ENCODE measurements around the gene MAP10.

Gene MAP10, protein sequence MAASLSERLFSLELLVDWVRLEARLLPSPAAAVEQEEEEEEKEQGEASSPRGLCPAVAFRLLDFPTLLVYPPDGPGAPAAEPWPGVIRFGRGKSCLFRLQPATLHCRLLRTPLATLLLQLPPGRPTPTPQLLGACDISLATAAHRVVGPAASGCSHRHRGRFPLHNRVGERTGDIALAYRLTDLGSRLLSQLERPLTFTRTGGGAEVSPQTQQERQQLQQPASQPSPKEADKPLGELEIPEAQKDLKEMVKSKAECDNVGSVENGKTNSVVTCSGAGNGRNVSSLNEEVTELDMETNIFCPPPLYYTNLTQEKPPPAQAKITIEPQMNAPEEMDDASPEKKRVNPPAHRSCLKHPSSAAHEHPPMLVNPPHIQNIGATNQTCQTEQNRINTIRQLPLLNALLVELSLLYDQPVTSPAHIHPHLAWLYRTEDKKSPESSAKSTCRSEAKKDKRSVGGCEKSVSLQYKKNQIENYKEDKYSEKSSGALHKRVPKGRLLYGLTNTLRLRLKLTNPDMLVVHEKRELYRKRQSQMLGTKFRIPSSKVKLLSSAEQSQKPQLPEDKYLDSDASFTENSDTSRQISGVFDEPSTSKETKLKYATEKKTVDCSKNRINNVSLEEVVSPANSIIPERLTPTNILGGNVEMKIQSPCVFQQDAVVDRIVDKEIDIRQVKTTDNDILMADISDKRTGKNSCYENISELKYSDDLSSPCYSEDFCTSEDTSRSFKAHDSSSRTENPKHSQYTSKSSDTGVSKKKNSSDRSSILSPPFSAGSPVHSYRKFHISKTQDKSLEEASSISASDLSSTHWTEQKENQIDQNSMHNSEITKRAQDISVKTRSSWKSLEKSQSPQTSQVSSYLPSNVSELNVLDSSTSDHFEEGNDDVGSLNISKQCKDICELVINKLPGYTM

DNA sequence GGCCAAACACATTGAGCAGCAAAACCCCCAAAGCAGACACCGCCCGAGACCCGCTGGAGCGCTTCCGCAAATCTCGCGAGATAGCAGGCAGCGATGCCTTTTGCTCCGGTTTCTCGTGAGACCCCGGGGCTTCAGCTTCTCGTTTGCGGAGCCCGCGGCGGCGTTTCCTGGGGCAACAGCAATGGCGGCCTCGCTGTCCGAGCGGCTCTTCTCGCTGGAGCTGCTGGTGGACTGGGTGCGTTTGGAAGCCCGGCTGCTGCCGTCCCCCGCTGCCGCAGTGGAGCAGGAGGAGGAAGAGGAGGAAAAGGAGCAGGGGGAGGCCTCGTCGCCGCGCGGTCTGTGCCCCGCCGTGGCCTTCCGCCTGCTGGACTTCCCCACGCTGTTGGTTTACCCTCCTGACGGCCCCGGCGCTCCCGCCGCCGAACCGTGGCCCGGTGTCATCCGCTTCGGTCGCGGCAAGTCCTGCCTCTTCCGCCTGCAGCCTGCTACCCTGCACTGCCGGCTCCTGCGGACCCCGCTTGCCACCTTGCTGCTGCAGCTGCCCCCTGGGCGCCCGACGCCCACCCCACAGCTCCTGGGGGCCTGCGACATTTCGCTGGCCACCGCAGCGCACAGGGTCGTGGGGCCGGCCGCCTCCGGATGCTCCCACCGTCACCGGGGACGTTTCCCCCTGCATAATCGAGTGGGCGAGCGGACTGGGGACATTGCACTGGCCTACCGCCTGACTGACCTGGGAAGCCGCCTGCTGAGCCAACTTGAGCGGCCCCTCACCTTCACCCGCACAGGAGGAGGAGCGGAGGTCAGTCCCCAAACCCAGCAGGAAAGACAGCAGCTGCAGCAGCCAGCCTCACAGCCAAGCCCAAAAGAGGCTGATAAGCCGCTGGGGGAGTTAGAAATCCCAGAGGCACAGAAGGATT, at the start of gene MAP10:
TSS of gene MAP10 (plus strand) at position 148 of the 917 bp plus-strand sequence. CDS start at position 182, 34 bp downstream.
- Histone ChIP-seq H3K4me1 (ENCODE audit: insufficient read depth, low read length) (no peaks in the 10 kb centered on the region), H3K27me3 (ENCODE audit: insufficient read depth, low read length) (no peaks in the 10 kb centered on the region), H2AFZ (ENCODE audit: low read depth, low read length) (no peak within 1 kb of the TSS), H3K36me3 (ENCODE audit: insufficient read depth, low read length) (no peaks in the 10 kb centered on the region), H3K9me3 (ENCODE audit: low read length) (no peaks in the 10 kb centered on the region), H3K4me3 (ENCODE audit: low read length) (no peak within 1 kb of the TSS)

DNA sequence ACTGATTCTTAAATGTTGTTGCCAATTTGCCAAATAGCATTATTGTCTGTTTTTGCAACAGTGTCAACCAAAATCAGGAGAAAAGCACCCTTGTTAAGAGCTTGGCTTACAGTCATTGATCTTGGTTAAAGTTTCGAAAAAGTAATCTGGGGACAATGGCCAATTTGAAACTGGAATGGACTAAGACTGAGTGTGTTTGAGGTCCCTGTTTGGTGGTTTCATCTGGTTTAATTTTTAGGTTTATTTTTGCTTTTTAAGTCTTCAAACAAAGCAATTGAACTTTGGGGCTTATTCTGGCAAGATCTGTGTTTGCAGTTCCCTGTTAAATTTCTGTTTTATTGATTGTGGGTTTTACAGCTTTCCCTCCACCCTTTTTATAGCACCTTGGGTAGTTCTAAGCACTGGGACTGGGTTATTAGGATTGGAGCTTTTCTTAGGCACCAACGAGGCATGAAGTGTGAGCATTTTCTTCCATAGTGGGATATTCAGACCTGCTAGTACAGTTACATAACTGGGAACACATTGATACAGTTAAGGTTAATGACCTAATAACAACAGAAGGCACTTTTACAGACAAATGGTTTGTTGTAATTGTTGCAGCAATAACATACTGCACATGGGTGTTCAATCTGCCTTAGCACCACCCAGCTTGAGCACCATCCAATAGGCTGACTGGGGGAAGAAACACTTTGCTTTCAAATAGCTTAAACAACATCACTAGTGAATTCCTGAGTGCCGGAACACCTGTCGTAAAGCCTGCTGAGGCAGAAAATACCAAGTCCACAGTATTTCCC, 40.6 kb upstream of the MAP10 start:
- Histone ChIP-seq H3K4me3 (ENCODE audit: low read length) (no peak overlapping the region), H3K9me3 (ENCODE audit: low read length) (peaks cover 5% of the 10 kb centered on the region), H3K27me3 (ENCODE audit: insufficient read depth, low read length) (no peaks in the 10 kb centered on the region), H3K4me1 (ENCODE audit: insufficient read depth, low read length) (no peaks in the 10 kb centered on the region), H2AFZ (ENCODE audit: low read depth, low read length) (no peak overlapping the region), H3K36me3 (ENCODE audit: insufficient read depth, low read length) (no peaks in the 10 kb centered on the region)

DNA sequence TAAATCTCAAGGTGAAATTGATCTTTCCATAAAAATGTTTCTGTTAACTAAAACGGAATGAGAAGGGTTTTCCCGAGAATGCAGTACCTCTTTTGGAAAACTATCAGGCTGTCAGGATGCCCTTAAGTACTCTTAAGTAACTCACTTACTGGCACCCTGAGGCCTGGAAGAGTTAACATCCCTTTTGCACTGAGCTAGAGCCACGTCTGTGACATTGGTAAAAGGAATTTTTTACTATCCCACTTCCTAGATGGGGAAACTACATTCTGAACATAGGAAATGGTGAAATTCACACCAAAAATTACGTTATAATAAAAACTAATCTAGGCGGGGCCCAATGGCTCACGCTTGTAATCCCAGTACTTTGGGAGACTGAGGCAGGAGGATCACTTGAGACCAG, 39.7 kb upstream of the MAP10 start:
- no peaks in the 10 kb centered on the region for H3K36me3 ChIP-seq (ENCODE audit: insufficient read depth, low read length)
- H3K4me1 ChIP-seq (ENCODE audit: insufficient read depth, low read length): peaks cover 2% of the 10 kb centered on the region
- no peak overlapping the region for H2AFZ ChIP-seq (ENCODE audit: low read depth, low read length)
- H3K4me3 ChIP-seq (ENCODE audit: low read length): no peak overlapping the region
- H3K27me3 ChIP-seq (ENCODE audit: insufficient read depth, low read length): no peaks in the 10 kb centered on the region
- H3K9me3 ChIP-seq (ENCODE audit: low read length): no peaks in the 10 kb centered on the region

DNA sequence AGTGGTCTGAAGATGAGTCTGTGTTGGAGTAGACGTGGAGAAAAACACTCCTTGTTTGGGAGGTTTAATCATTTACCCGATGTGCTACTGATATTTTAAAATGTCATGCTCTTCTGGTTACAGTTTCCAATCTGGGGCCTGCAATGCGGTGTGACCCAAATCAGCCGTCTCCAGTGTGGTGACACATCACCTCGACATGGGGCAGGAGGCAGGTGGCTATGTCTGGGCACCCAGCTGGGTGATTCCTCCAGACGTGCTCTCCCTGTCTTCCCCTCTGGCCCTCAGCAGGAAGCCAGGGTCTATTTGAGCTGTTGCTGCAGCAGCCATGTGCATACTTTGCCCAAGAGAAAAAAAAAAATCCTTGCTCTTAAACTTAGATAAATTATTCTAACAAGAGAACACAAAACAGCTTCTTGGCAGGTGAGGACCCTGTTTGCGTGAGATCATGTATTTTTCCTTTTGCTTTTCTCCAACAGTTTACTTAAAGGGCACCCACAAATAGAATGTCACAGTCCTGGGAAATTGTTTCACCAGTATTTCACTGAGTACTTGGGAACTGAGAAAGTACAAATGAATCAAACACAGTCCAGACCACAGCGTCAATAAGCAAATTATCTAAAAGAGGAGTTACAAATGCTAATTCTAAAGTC, 38.9 kb upstream of the MAP10 start:
- Histone ChIP-seq H3K4me3 (ENCODE audit: low read length) (no peak overlapping the region), H3K36me3 (ENCODE audit: insufficient read depth, low read length) (no peaks in the 10 kb centered on the region), H3K4me1 (ENCODE audit: insufficient read depth, low read length) (peaks cover 2% of the 10 kb centered on the region), H3K27me3 (ENCODE audit: insufficient read depth, low read length) (no peaks in the 10 kb centered on the region), H2AFZ (ENCODE audit: low read depth, low read length) (no peak overlapping the region), H3K9me3 (ENCODE audit: low read length) (no peaks in the 10 kb centered on the region)

DNA sequence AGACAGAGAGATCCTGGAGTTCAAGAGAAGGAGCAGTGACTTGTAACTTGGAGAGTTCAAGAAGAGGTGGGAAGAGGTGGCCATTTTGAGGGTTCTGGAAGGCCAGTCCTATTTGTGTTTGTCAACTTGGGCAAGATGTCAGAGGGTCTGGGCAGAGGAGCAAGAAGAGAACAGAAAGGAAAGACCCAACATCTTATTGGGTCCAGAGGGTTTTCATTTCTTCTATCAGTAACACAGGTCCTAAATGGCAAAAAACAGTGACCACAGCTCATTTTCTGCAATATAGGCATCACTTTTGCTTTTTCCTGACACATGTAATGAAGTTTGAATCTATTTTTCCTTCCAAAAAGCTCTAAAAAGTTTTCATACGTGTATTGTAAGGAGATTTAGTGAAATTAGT, 38.3 kb upstream of the MAP10 start:
- Histone ChIP-seq H3K4me3 (ENCODE audit: low read length) (no peak overlapping the region), H3K27me3 (ENCODE audit: insufficient read depth, low read length) (no peaks in the 10 kb centered on the region), H3K4me1 (ENCODE audit: insufficient read depth, low read length) (peaks cover 2% of the 10 kb centered on the region), H3K36me3 (ENCODE audit: insufficient read depth, low read length) (no peaks in the 10 kb centered on the region), H3K9me3 (ENCODE audit: low read length) (no peaks in the 10 kb centered on the region), H2AFZ (ENCODE audit: low read depth, low read length) (no peak overlapping the region)

DNA sequence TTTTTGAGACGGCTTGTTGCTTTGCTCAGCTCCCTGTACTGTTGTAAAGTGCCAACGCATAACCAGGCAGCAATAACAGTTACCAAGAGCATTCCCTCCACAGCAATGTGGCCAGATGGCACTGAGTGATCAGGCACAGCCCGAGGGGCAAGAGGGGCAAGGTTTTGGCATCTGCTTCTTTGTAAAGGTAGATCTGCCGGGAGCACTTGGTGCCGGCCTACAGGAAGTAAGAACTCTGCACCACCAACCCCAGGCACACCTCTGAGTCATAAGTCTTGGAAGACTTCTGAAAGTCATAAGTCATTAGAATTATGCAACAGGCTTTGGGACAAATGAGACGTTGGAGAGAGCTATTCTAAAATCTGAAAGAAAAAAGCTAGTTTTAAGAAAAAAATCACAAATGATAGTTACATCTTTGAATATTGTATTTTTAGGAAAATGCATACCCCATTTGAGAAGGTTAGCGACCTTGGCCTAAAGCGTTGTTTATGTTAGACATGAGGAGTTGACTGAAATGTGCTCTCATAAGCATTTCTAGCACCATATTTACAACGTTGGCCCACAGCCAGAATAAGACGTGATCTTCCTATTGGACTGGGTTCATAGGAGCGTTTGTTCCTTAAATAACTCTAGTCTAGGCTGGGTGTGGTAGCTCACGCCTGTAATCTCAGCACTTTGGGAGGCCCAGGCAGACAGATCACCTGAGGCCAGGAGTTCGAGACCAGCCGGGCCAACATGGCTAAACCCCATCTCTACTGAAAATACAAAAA, 37.7 kb upstream of the MAP10 start:
- Histone ChIP-seq H3K4me3 (ENCODE audit: low read length) (no peak overlapping the region), H3K9me3 (ENCODE audit: low read length) (no peaks in the 10 kb centered on the region), H2AFZ (ENCODE audit: low read depth, low read length) (no peak overlapping the region), H3K4me1 (ENCODE audit: insufficient read depth, low read length) (peaks cover 2% of the 10 kb centered on the region), H3K27me3 (ENCODE audit: insufficient read depth, low read length) (no peaks in the 10 kb centered on the region), H3K36me3 (ENCODE audit: insufficient read depth, low read length) (no peaks in the 10 kb centered on the region)

DNA sequence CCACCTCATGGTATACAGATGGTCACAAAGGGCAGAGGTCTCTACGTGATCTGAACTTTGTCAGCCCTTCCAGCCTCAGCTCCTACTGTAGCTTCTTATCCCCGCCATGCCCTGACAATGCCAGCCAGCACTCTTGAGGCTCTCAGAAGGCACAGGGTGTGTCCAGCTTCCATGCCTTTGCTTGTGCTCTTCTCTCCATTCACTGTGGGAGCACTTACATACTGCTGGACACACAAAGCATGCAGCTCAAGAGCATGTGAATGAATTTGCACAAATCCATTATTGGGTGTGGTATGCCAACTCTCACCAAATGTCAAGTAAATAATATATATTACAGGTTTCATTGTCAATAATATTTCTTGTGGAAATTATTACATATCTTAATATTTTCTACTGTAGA, 36.4 kb upstream of the MAP10 start:
- peaks cover 2% of the 10 kb centered on the region for H3K4me1 ChIP-seq (ENCODE audit: insufficient read depth, low read length)
- no peaks in the 10 kb centered on the region for H3K27me3 ChIP-seq (ENCODE audit: insufficient read depth, low read length)
- H3K4me3 ChIP-seq (ENCODE audit: low read length): no peak overlapping the region
- H3K9me3 ChIP-seq (ENCODE audit: low read length): no peaks in the 10 kb centered on the region
- no peaks in the 10 kb centered on the region for H3K36me3 ChIP-seq (ENCODE audit: insufficient read depth, low read length)
- H2AFZ ChIP-seq (ENCODE audit: low read depth, low read length): no peak overlapping the region

DNA sequence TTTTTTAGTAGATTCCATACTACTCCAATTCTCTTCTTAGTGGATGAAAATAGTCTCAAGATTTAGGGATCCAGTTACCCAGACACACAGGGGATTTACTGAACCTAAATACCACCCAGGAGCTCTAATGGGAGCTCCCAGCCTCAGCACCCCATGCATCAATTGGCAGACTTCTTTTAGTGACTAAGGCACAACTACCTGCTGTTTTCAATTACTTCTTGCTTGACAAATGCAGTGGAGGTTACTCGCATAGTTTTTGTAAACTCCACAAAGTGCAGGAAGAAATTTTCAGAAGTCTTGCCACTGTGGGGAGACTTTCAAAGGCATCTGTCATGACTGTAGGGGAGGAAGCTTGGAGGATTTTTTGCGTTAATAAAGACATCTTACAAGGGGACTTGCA, 35.5 kb upstream of the MAP10 start:
- no peak overlapping the region for H3K4me3 ChIP-seq (ENCODE audit: low read length)
- no peaks in the 10 kb centered on the region for H3K27me3 ChIP-seq (ENCODE audit: insufficient read depth, low read length)
- H2AFZ ChIP-seq (ENCODE audit: low read depth, low read length): no peak overlapping the region
- H3K4me1 ChIP-seq (ENCODE audit: insufficient read depth, low read length): peaks cover 2% of the 10 kb centered on the region
- H3K36me3 ChIP-seq (ENCODE audit: insufficient read depth, low read length): no peaks in the 10 kb centered on the region
- no peaks in the 10 kb centered on the region for H3K9me3 ChIP-seq (ENCODE audit: low read length)

DNA sequence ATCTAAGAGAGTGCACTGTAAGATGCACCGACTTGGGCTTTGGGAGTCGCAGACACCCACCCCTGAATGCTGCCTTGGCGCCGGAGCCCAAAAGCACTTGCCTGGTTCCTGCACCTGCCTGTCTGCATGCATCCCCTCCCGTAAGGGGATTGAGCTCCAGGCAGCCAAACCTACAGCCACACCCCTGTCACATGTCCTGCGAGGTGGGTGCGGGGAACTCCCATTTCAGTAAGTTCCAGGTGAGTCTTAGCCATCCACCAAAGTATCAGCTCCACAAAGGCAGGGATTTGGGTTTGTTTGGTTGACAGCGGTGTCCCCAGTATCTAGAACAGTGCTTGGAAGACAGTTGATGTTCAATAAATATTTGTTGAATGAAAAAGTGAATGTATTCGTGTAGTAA, 31.5 kb upstream of the MAP10 start:
- H3K9me3 ChIP-seq (ENCODE audit: low read length): no peaks in the 10 kb centered on the region
- H2AFZ ChIP-seq (ENCODE audit: low read depth, low read length): no peak overlapping the region
- no peak overlapping the region for H3K4me3 ChIP-seq (ENCODE audit: low read length)
- H3K4me1 ChIP-seq (ENCODE audit: insufficient read depth, low read length): peaks cover 2% of the 10 kb centered on the region
- no peaks in the 10 kb centered on the region for H3K36me3 ChIP-seq (ENCODE audit: insufficient read depth, low read length)
- no peaks in the 10 kb centered on the region for H3K27me3 ChIP-seq (ENCODE audit: insufficient read depth, low read length)

DNA sequence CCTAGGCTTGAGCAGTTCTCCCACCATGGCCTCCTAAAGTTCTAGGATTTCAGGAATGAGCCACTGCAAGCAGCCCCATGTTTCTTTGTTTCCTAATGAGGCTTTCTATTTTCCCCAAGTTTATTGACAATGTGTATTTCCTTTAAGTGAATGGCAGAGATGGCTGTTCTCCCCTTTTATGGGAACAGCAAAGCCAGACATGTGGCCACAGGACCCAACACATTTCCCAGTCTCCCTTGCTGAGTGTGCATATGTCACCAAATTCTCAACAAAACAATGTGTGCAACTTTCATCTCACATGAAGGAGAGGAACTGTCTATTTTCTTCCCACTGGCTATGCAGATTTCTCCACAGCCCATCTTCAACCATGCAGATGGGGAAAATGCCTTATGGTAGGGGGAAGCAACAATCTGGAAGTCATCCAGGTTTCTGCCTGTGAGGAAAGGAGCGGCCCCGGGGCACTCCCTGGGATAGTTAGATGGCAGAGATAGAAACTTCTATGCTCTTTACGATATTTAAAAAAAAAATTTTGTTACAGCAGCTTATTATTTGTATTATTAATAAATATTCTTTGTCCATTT, 28.6 kb upstream of the MAP10 start:
- no peaks in the 10 kb centered on the region for H3K4me1 ChIP-seq (ENCODE audit: insufficient read depth, low read length)
- H3K27me3 ChIP-seq (ENCODE audit: insufficient read depth, low read length): no peaks in the 10 kb centered on the region
- H3K36me3 ChIP-seq (ENCODE audit: insufficient read depth, low read length): no peaks in the 10 kb centered on the region
- H3K4me3 ChIP-seq (ENCODE audit: low read length): no peak overlapping the region
- H2AFZ ChIP-seq (ENCODE audit: low read depth, low read length): no peak overlapping the region
- peaks cover 1% of the 10 kb centered on the region for H3K9me3 ChIP-seq (ENCODE audit: low read length)

DNA sequence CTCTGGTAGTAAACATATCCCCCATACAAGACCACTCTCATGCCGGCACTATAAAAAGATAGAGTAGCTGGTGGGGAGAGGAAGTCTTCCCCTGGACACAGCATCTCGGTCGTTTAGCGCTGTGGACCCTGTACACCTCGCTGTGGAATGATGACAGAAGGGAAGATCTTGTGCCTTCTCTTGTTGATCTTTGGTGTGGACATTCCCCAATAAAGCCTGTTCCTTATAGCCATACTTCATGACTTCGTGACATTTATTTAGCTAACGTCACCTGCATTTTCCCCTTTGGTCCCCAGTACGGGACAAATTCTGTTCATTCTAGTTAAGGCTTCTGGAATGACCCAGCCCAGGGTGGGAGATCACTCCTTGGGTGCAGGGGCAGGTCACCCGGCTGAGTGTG, 24.9 kb upstream of the MAP10 start:
- Histone ChIP-seq H3K36me3 (ENCODE audit: insufficient read depth, low read length) (no peaks in the 10 kb centered on the region), H2AFZ (ENCODE audit: low read depth, low read length) (no peak overlapping the region), H3K27me3 (ENCODE audit: insufficient read depth, low read length) (no peaks in the 10 kb centered on the region), H3K4me1 (ENCODE audit: insufficient read depth, low read length) (no peaks in the 10 kb centered on the region), H3K9me3 (ENCODE audit: low read length) (peaks cover 1% of the 10 kb centered on the region), H3K4me3 (ENCODE audit: low read length) (no peak overlapping the region)

Measured in neuron (in vitro differentiated cells).